Neural progenitor cell (in vitro differentiated cells): ENCODE results near the gene CPXM2. TPM values are rescaled to one million over a fixed set of nuclear protein-coding genes. Genes with fewer than 3 reads are reported as not detected.

ENCODE experiments used
- DNase-seq: peaks from one replicate; pipeline ENCODE4 v3.0.0-alpha.2; 2016; ENCODE audit warnings: low spot score
- H2AFZ ChIP-seq: fragments of 200-600 bp; sonication (generic); replicated peaks from 2 replicates; pipeline ENCODE4 v1.6.1; 2016; ENCODE audit warnings: antibody characterized with exemption
- H3F3A ChIP-seq: fragments of 200-600 bp; sonication (generic); 2 replicates; pipeline ENCODE4 v1.6.1; 2016; ENCODE audit warnings: antibody characterized with exemption, low read depth
- H3K27ac ChIP-seq: fragments of 200-600 bp; sonication (generic); 2 replicates; pipeline ENCODE4 v1.5.1; 2016; ENCODE audit warnings: mild to moderate bottlenecking
- H3K27me3 ChIP-seq: fragments of 200-600 bp; sonication (generic); 2 replicates; pipeline ENCODE4 v1.6.1; 2016; ENCODE audit warnings: mild to moderate bottlenecking, moderate library complexity
- H3K36me3 ChIP-seq: fragments of 200-600 bp; sonication (generic); 2 replicates; pipeline ENCODE4 v1.5.1; 2016
- H3K4me1 ChIP-seq: fragments of 200-600 bp; sonication (generic); 2 replicates; pipeline ENCODE4 v1.6.1; 2016; ENCODE audit warnings: mixed run types
- H3K4me2 ChIP-seq: fragments of 200-600 bp; sonication (generic); 2 replicates; pipeline ENCODE4 v1.6.1; 2016
- H3K4me3 ChIP-seq: fragments of 200-600 bp; sonication (generic); 2 replicates; pipeline ENCODE4 v1.5.1; 2016
- H3K79me2 ChIP-seq: fragments of 200-600 bp; sonication (generic); 2 replicates; pipeline ENCODE4 v1.6.1; 2016; ENCODE audit warnings: low read depth
- H3K9ac ChIP-seq: fragments of 200-600 bp; sonication (generic); 2 replicates; pipeline ENCODE4 v1.6.1; 2016
- H3K9me3 ChIP-seq: fragments of 200-600 bp; sonication (generic); 2 replicates; pipeline ENCODE4 v1.5.1; 2016; ENCODE audit warnings: low read depth
- H4K20me1 ChIP-seq: fragments of 200-600 bp; sonication (generic); 2 replicates; pipeline ENCODE4 v1.6.1; 2016; ENCODE audit warnings: low read depth
- H3K27ac Mint-ChIP-seq: 3 replicates; pipeline ENCODE4 v1.8.0; 2021; ENCODE audit warnings: mixed read lengths
- H3K27me3 Mint-ChIP-seq: 2 replicates; pipeline ENCODE4 v1.8.0; 2022; ENCODE audit warnings: low read depth, mild to moderate bottlenecking, inconsistent platforms, moderate library complexity, mixed read lengths; ENCODE audit not compliant: insufficient read depth
- H3K36me3 Mint-ChIP-seq: 3 replicates; pipeline ENCODE4 v1.8.0; 2021; ENCODE audit warnings: mixed read lengths
- H3K4me1 Mint-ChIP-seq: 3 replicates; pipeline ENCODE4 v1.8.0; 2021; ENCODE audit warnings: mixed read lengths
- H3K4me3 Mint-ChIP-seq: 3 replicates; pipeline ENCODE4 v1.8.0; 2021; ENCODE audit warnings: mild to moderate bottlenecking, moderate library complexity, mixed read lengths
- H3K9me3 Mint-ChIP-seq: 3 replicates; pipeline ENCODE4 v1.8.0; 2020; ENCODE audit warnings: mixed read lengths
- CTCF ChIP-seq: fragments of 200-600 bp; sonication (generic); IDR thresholded peaks from 2 replicates; pipeline ENCODE4 v1.5.1; 2017; ENCODE audit warnings: antibody characterized with exemption, mild to moderate bottlenecking
- EZH2 ChIP-seq: fragments of 200-600 bp; sonication (generic); IDR thresholded peaks from 2 replicates; pipeline ENCODE4 v1.6.1; 2017; ENCODE audit warnings: antibody characterized with exemption, mild to moderate bottlenecking, moderate library complexity
- EZH2phosphoT487 ChIP-seq: fragments of 200-600 bp; sonication (generic); IDR thresholded peaks from 2 replicates; pipeline ENCODE4 v1.6.1; 2017; ENCODE audit warnings: antibody characterized with exemption
- total RNA-seq: library from RNA; depleted of rRNA; stranded (reverse); fragments of >200 nt; gene quantifications from 2 replicates; pipeline ENCODE4 v1.2.3, GENCODE V29; 2015; ENCODE audit warnings: low replicate concordance

The CPXM2 gene
- total RNA-seq, 1 donor from 2014 or later = not detected

- Histone ChIP-seq H3K4me3 (no peak overlapping the region), H3K27ac (no peak overlapping the region), H3K4me1 (peaks cover 5% of the 10 kb centered on the region), H3K79me2 (no peaks in the 10 kb centered on the region), H2AFZ (no peak overlapping the region), H3K4me2 (peak overlapping the region; percentile 0), H3K9me3 (no peaks in the 10 kb centered on the region), H3K36me3 (no peaks in the 10 kb centered on the region), H3K27me3 (no peaks in the 10 kb centered on the region), H4K20me1 (no peaks in the 10 kb centered on the region), H3F3A (no peaks in the 10 kb centered on the region), H3K9ac (no peak overlapping the region)
- Mint-ChIP-seq H3K4me3 (no peak overlapping the region), H3K27me3 (peaks cover 2% of the 10 kb centered on the region), H3K4me1 (peaks cover 11% of the 10 kb centered on the region), H3K9me3 (no peaks in the 10 kb centered on the region), H3K36me3 (no peaks in the 10 kb centered on the region), H3K27ac (no peak overlapping the region)
- TF ChIP-seq CTCF (no peak), EZH2 (no peak), EZH2phosphoT487 (no peak)
- no peak for DNase-seq
These were observed 144.7 kb downstream of the CPXM2 start for GRCh38 chr10:123746942-123747341.

GRCh38 chr10:123746520-123746919, 145.1 kb downstream of the CPXM2 start:
- H3K27me3 ChIP-seq = no peaks in the 10 kb centered on the region
- H3K9me3 ChIP-seq = no peaks in the 10 kb centered on the region
- no peak overlapping the region for H3K9ac ChIP-seq
- no peaks in the 10 kb centered on the region for H4K20me1 ChIP-seq
- Mint-ChIP-seq H3K27ac (no peak overlapping the region), H3K36me3 (no peaks in the 10 kb centered on the region), H3K4me3 (no peak overlapping the region), H3K9me3 (no peaks in the 10 kb centered on the region), H3K27me3 (peaks cover 4% of the 10 kb centered on the region), H3K4me1 (peaks cover 11% of the 10 kb centered on the region)
- peak overlapping the region; percentile 0 for H3K4me2 ChIP-seq
- H3K36me3 ChIP-seq = no peaks in the 10 kb centered on the region
- TF ChIP-seq CTCF = no peak
- no peak for TF ChIP-seq EZH2
- no peak for TF ChIP-seq EZH2phosphoT487
- H2AFZ ChIP-seq = no peak overlapping the region
- H3K79me2 ChIP-seq = no peaks in the 10 kb centered on the region
- no peak overlapping the region for H3K4me3 ChIP-seq
- DNase-seq = no peak
- H3F3A ChIP-seq = no peaks in the 10 kb centered on the region
- H3K27ac ChIP-seq = no peak overlapping the region
- H3K4me1 ChIP-seq = peaks cover 5% of the 10 kb centered on the region

- Mint-ChIP-seq H3K4me1 (peaks cover 11% of the 10 kb centered on the region), H3K36me3 (no peaks in the 10 kb centered on the region), H3K4me3 (no peak overlapping the region), H3K9me3 (no peaks in the 10 kb centered on the region), H3K27me3 (peaks cover 6% of the 10 kb centered on the region), H3K27ac (no peak overlapping the region)
- no peak overlapping the region for H3K4me3 ChIP-seq
- H3K9ac ChIP-seq = no peak overlapping the region
- no peaks in the 10 kb centered on the region for H3K27me3 ChIP-seq
- H3K27ac ChIP-seq = no peak overlapping the region
- H3K36me3 ChIP-seq = no peaks in the 10 kb centered on the region
- H3K4me2 ChIP-seq = no peak overlapping the region
- H2AFZ ChIP-seq = no peak overlapping the region
- TF ChIP-seq CTCF = no peak
- no peak for TF ChIP-seq EZH2
- TF ChIP-seq EZH2phosphoT487 = no peak
- H3K9me3 ChIP-seq = no peaks in the 10 kb centered on the region
- no peaks in the 10 kb centered on the region for H3K79me2 ChIP-seq
- no peaks in the 10 kb centered on the region for H4K20me1 ChIP-seq
- no peaks in the 10 kb centered on the region for H3F3A ChIP-seq
- DNase-seq = no peak
- peaks cover 5% of the 10 kb centered on the region for H3K4me1 ChIP-seq
These were observed 145.5 kb downstream of the CPXM2 start for GRCh38 chr10:123746061-123746460.

GRCh38 chr10:123744224-123744536, 147.4 kb downstream of the CPXM2 start:
- H3K4me3 ChIP-seq = no peak overlapping the region
- Mint-ChIP-seq H3K9me3 (no peaks in the 10 kb centered on the region), H3K27me3 (peaks cover 10% of the 10 kb centered on the region), H3K27ac (no peak overlapping the region), H3K36me3 (no peaks in the 10 kb centered on the region), H3K4me3 (no peak overlapping the region), H3K4me1 (peaks cover 11% of the 10 kb centered on the region)
- DNase-seq = no peak
- H2AFZ ChIP-seq = no peak overlapping the region
- TF ChIP-seq EZH2phosphoT487 (no peak), CTCF (no peak), EZH2 (no peak)
- H3F3A ChIP-seq = no peaks in the 10 kb centered on the region
- no peaks in the 10 kb centered on the region for H4K20me1 ChIP-seq
- no peaks in the 10 kb centered on the region for H3K79me2 ChIP-seq
- H3K4me1 ChIP-seq = peaks cover 5% of the 10 kb centered on the region
- no peaks in the 10 kb centered on the region for H3K27me3 ChIP-seq
- no peak overlapping the region for H3K27ac ChIP-seq
- H3K4me2 ChIP-seq = no peak overlapping the region
- H3K9me3 ChIP-seq = no peaks in the 10 kb centered on the region
- no peak overlapping the region for H3K9ac ChIP-seq
- no peaks in the 10 kb centered on the region for H3K36me3 ChIP-seq
